A172 (cell line): Measurements from ENCODE around the gene ELAVL3. TPM values are rescaled to one million over a fixed set of nuclear protein-coding genes. Genes with fewer than 3 reads are reported as not detected.
"Not testable (repeated sequence)": the region's sequence is repeated elsewhere in the genome, so short reads cannot be mapped to it uniquely, and the experiment has no call there.

Source experiments
- DNase-seq: peaks from one replicate; pipeline ENCODE4 v3.0.0-alpha.2; 2015; ENCODE audit warnings: low spot score
- total RNA-seq: library from RNA; depleted of rRNA; stranded (reverse); fragments of >200 nt; shearing (Covaris generic); gene quantifications from 2 replicates; pipeline ENCODE4 v1.2.3, GENCODE V29; 2014; rRNA removed

ELAVL3 gene
- total RNA-seq, 1 experiment from 2014 or later = not detected

DNA sequence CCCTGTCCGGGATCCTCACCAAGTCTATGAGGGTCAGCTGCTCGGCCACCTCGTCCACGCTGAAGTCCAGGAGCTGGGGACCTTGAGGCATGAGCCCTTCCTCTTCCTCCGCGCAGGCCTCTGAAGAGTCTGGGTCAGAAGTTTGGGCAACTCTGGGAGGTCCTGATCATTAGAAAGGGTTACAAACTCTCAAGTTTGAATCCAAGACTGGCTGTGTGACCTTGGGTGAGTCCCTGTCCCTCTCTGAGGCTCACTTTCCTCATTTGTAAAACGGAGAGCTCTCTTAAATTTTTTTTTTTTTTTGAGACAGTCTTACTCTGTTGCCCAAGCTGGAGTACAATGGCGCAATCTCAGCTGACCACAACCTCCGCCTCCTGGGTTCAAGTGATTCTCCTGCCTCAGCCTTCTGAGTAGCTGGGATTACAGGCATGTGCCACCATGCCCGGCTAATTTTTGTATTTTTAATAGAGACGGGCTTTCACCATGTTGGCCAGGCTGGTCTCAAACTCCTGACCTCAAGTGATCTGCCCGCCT lies 74.1 kb downstream of the ELAVL3 start:
- DNase-seq = not testable (repeated sequence)

GRCh38 chr19:11405846-11406643 lies 74.8 kb downstream of the ELAVL3 start:
- no peak for DNase-seq

DNA sequence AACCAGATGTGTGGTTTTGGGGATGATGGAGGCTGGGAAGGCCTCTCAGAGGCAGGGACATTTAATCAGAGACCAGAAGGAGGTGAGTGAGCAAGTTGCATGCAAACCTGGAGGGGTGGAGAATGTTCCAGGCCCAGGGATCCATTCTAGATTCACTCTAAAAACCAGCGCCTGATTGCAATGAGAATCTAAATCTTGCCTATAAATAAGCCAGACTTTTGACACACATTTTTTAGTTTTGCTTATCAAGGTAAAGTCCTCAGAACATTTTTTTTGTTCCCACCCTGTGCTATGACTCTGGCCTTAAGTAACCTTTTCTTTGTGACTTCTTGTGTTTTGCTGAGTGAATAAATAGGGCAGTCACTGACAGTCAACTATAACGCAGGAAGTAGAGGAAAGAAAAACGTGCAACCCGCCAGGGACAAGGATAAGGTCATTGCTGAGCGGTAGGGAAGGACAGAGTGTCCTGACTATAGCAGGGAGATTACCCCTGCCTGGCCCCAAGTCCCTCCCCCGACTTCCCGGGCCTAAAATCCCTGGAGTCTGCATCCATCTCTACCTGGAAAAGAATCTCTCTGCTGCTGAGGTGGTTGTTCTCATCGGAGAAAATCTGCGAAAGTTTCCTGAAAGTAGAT lies 76.1 kb downstream of the ELAVL3 start:
- no peak for DNase-seq

DNA sequence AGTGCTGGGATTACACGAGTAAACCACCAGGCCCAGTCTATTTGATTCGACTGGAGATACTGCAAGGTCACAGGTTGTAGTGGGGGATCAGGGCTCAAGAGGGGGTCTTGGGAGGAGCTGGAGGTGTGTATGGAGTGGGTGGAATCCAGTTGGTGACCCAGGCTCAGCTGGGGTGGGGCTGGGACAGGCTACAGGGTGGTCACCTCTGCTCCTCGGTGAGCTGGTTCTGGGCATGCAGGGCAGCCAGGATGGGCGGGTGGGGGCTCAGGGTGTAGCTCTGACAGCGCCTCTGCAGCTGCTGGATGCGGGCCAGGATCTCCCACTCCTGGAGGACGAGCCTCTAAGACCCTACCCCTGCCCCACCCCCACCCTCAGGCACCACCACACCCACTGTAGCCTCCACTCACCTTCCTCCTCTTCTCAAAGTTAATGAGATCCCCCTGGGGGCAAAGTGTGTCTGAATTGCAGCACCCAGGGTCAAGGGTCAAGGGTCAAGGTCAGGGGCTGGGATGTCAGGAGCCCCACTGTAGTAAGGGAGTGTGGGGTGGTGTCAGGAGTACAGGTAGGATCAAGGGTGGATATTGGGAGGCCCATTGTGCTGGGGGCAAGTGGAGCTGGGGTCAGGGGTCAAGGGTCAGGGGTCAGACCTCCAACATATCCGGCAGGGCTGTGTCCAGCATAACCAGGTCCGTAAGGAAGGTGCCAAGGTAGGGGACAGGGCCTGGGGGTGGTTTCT lies 78.9 kb downstream of the ELAVL3 start:
- DNase-seq = no peak

Other genes with a start within 250 kb of the ELAVL3 start
- gene ANGPTL8, start 241.4 kb downstream of the ELAVL3 start, total RNA-seq = not detected in 2 replicates
- gene DOCK6, start 218.5 kb downstream of the ELAVL3 start, total RNA-seq = 3.8 and 4.4 TPM in 2 replicates
- gene TSPAN16, start 184.9 kb downstream of the ELAVL3 start, total RNA-seq = not detected in 2 replicates
- 1.3 and 2.6 TPM in 2 replicates for gene RAB3D, start 141.4 kb downstream of the ELAVL3 start, total RNA-seq
- 54.9 and 114 TPM in 2 replicates for gene TMEM205, start 134.8 kb downstream of the ELAVL3 start, total RNA-seq
- 1.3 and 10.1 TPM in 2 replicates for gene CCDC159, start 134.5 kb downstream of the ELAVL3 start, total RNA-seq
- gene PLPPR2, start 125.6 kb downstream of the ELAVL3 start, total RNA-seq = 15.7 and 19.4 TPM in 2 replicates
- 0.65 and 1.6 TPM in 2 replicates for gene SWSAP1, start 106.4 kb downstream of the ELAVL3 start, total RNA-seq
- gene EPOR, start 96.7 kb downstream of the ELAVL3 start, total RNA-seq = 3.7 and 5.3 TPM in 2 replicates
- 4.8 and 11.1 TPM in 2 replicates for gene RGL3, start 61.7 kb downstream of the ELAVL3 start, total RNA-seq
- gene ODAD3, start 45.9 kb downstream of the ELAVL3 start, total RNA-seq = 1.5 and 6.1 TPM in 2 replicates
- gene PRKCSH, start 45.4 kb downstream of the ELAVL3 start, total RNA-seq = 149 and 173 TPM in 2 replicates
- 5.2 and 21.2 TPM in 2 replicates for gene ZNF653, start 24.8 kb upstream of the ELAVL3 start, total RNA-seq
- gene ECSIT, start 48.1 kb upstream of the ELAVL3 start, total RNA-seq = 44.0 and 54.0 TPM in 2 replicates
- gene CNN1, start 57.8 kb upstream of the ELAVL3 start, total RNA-seq = 0.78 and 1.9 TPM in 2 replicates
- gene ELOF1, start 78.2 kb upstream of the ELAVL3 start, total RNA-seq = 66.7 and 69.2 TPM in 2 replicates
- 15.5 and 24.8 TPM in 2 replicates for gene ACP5, start 96.6 kb upstream of the ELAVL3 start, total RNA-seq
- gene ZNF627, start 116.4 kb upstream of the ELAVL3 start, total RNA-seq = 18.8 and 23.0 TPM in 2 replicates